ENCODE data around the gene KLF18.

The KLF18 gene

GRCh38 chr1:44089371-44090048 is 51.9 kb downstream of the KLF18 start:
- H3K4me3 ChIP-seq (ENCODE audit: low read depth, low read length), result no peak overlapping the region
- no peak for DNase-seq (ENCODE audit: low read depth)
